GM19468 (cell line): ENCODE results near the gene PMM2.

ENCODE experiments used
- ATAC-seq: cut with Tn5 transposase; IDR thresholded peaks from one replicate; pipeline ENCODE4 v1.9.1; 2021; ENCODE audit warnings: mild to moderate bottlenecking, moderate library complexity, moderate number of reproducible peaks; ENCODE audit not compliant: unreplicated experiment; ENCODE audit errors: extremely low read depth

PMM2 gene

DNA sequence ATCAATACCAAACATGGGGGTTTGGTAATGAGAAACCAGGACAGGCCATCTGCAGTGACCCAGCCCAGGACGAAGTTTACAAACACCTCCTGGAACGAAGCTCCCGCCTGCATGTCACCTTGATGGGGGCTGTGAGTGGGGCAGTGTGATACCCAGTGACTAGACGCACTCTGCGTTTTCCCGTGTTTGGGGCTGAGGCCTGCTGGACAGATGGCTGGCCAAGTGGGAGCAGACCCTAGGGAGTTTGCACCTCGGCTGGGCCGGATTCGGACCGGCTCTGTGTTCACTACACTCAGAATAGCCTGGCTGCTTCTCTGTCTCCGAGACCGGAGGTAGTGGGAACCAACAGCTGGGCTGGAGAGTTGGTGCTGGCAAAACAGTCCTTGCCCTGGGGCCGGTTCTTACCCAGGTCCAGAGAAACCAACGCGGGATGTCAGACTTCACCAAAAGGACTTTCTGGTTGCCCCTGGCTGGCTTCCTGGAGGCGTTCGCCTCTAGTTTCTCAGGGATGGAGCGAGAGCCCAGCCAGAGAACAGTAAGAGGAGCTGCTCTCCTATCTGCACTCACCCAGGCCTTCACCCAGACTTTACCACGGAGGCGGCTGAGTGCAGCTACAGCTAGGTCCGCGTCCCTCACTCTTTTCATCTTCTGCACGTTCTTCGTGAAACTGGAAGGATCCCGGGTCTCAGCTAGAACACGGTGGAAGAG is 50.7 kb downstream of the PMM2 start:
- no peak for ATAC-seq

DNA sequence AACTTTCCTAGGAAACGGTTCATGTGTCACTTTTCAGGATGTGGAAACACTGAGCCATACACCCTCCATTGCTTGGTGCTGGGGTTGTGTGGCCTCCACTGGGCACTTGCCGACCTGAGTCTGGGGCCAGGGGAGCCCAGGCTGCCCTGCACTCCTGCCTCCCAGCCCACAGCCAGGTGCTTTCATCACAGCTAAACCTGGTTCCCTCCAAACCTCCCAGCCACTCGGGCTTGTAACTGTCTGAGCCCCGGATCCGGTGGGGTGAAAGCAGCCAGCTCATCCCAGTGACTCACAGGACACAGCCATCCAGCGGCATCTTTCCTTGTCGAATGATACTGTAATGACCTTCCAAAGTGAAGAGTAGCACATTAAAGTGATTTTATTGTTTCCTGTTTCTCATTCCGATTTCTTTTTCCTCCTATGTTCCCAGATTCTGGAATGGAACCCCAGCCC is 51.3 kb downstream of the PMM2 start:
- no peak for ATAC-seq

DNA sequence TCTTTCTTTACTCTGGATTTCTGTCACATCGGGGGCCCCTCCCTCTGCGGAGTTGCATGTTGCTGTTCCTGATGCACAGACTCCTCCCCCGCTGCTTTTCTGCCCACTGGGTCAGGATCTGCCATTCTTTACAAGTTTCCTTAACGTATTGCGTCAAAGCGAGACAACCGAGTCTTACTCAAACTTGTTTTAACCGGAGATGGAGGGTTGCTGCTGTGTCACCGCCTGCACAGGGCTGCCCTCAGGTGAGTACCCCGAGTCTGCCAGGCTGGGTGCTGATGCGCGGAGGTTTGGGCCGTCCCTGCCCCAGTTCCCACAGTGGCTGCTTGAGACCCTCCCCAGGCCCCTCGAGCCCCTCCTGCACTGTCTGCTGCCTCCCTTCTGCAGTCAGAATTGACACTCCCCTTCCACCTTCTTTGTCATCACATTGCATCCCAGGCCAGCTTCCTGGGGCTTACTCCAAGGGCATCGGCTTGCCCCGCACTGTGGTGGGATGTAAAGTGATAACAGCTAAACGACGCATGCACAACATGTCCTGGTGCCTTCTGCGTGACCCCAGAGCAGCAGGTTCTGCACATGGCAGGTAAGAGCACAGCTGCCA is 51.9 kb downstream of the PMM2 start:
- ATAC-seq, result no peak

DNA sequence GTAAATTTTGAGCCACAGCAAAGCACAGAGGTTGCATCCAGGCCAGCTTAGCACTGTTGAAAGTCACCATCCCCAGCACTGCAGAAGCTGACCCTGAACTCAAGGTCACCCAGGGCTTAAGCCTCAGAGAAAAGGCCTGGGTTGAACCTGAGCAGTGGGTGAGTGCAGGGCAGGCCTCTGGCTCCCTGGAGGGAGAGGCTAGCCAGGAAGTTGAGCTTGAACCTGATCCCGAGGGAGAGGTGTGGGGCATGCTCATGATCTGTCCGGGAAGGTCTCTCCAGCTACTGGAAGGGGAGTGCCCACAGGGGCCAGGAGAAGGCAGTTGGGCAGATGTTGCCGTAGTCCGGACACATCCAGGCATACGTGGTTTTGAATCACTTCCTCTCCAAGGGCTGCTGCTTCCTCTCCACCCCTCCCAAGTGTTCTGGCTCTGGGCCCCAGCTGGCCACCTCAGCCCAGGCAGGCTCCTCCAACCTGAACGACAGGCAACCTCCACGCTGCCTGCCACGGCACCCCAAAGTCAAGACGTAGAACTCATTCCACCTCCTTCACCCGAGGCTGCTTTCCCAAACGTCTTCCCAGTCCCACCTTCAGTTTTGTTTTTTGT is 52.7 kb downstream of the PMM2 start:
- no peak for ATAC-seq

DNA sequence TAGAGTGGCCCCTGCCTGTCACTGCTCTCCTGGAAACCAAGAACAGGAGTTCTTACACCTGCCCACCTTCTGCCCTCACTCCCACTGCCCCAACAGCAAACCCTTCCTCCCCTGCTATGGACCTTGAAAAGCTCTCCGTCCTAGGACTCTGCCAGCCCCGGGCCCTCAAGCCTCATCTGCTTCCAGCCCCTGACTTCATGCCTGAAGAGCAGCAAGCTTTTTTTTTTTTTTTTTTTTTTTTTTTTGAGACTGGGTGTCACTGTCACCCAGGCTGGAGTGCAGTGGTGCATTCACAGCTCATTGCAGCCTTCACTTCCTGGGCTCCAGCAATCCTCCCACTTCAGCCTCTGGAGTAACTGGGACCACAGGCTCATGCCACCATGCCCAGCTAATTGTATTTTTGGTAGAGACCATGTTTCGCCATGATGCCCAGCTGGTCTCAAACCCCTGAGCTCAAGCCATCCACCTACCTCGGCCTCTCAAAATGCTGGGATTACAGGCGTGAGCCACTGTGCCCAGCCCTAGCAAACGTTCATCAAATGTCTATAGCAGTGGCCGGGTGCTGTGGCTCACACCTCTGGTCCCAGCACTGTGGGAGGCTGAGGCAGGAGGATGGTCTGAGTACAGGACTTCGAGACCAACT is 54.2 kb downstream of the PMM2 start:
- no peak for ATAC-seq

DNA sequence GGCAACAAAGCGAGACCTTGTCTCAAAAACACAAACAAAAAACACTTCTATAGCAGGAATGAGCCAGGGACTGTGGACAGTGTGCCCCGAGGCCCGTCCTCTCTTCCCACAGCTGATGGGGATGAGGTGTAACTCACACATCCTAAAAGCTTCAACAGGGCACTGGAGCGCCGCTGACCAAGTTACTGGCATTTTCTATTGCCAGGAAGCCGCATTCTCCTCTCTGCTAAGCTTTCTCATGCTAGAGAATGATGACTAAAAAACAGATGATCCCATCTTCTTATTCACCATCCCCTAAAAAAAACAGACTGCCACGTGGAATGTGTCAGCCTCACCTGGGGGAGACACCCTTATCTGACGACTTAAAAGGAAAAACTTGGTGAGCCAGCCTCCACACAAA is 54.9 kb downstream of the PMM2 start:
- no peak for ATAC-seq

DNA sequence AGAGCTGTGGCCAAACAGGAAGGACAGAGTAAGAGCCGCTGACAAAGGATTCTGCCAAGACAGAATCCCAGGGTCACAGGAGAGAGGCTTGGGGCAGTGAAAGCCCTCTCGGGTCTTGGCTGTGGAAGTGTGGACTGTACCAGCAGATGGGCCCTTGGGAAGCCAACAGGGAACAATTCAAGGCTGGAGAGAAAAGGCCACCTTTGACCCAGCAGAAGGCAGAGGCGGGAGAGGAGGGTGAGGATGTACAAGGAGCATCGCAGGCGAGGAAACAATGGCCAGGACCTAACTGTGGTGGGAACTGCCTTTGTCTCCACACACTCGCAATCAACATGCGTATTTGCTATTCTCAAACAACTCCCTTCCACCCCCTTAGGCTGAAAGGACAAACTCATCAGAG is 55.5 kb downstream of the PMM2 start:
- no peak for ATAC-seq

DNA sequence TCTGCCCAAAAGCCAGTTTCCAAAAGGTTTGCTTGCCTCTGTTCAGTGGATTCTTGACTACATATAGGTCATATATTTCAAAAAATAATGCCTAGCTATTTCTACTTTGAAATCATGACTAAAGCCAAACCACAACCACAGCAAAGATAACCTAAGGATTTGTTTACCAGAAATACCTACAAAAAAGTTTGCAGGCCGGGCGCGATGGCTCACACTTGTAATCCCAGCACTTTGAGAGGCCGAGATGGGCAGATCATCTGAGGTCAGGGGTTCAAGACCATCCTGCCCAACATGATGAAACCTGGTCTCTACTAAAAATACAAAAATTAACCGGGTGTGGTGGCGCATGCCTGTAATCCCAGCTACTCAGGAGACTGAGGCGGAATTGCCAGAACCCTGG is 56.0 kb downstream of the PMM2 start:
- no peak for ATAC-seq

DNA sequence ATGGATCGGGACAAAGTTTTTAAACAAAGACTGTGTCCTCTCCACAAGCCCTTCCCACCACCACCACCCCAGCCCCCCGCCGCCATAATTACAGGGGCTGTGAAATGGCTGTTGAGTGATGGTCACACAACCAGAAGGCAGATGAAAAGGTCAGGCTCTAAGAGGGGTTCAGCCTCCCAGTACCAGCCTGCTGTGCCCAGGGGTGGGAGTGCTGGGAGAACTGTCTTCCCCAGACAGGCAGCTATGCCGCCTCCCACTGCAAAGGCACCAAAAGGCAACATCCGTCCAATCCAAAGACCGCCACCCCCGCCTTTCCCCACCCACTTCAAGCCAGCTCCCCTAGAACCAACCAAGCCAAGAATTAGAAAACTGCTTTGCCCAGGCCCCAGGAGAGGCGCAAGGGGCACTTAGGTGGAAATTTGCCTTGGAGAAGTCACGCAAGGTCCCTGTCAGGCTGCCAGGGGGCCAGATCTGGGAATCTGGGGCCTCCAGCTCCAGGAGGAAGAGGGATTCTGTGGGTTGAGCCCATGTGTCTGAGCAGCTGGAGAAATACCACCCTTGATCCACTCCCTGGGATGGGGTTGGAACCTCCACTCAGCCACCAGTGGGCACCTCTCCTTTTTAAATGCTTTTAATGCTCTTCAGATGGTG is 56.8 kb downstream of the PMM2 start:
- no peak for ATAC-seq

DNA sequence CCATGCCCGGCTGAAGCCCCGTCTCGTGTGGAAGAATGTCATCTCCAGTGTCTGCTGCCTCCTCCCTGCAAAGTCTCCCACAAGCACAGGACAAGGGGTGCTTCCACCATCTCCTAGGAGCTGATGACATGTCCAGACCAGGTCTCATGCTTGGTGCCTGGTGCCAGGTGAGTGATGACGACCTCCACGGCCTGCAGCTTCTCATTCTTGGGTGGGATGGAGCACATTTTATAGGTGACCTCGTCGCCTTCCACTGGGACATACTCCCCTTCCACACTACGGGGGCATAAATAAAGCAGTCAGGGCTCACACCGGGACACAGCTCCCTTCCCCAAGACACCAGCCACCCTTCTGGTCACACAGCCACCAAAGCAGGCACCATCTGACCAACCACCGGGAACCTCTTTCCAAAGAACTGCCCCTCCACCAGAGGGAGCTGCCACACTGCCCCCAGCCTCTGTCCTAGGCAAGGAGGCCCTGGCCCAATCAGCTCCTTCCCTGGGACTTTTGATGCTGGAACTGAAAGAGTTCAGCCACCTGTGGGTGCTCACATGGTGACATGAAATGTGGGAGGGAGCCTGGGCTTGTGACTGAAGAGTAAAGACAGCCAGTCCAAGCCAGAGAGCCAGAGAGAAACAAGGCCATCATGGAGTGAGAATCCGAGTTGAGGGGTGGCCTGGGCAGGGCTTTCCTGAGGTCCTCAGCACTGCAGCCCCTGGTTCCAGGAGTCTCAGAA is 57.6 kb downstream of the PMM2 start:
- no peak for ATAC-seq

DNA sequence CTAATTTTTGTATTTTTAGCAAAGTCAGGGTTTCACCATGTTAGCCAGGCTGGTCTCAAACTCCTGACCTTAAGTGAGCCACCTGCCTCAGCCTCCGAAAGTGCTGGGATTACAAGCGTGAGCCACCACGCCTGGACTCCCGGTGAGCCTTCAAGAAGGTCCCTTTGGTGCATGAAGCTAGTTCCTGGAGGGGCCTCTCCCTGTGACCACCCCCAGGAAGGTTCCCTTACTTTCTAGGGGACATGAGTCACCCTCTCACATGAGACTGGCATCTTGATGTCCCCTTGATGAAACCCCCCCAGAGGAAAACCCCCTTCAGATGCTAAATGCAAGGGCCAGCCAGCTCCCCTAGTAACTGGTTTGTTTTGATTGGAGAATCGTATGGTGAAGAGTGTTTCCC is 58.3 kb downstream of the PMM2 start:
- no peak for ATAC-seq

DNA sequence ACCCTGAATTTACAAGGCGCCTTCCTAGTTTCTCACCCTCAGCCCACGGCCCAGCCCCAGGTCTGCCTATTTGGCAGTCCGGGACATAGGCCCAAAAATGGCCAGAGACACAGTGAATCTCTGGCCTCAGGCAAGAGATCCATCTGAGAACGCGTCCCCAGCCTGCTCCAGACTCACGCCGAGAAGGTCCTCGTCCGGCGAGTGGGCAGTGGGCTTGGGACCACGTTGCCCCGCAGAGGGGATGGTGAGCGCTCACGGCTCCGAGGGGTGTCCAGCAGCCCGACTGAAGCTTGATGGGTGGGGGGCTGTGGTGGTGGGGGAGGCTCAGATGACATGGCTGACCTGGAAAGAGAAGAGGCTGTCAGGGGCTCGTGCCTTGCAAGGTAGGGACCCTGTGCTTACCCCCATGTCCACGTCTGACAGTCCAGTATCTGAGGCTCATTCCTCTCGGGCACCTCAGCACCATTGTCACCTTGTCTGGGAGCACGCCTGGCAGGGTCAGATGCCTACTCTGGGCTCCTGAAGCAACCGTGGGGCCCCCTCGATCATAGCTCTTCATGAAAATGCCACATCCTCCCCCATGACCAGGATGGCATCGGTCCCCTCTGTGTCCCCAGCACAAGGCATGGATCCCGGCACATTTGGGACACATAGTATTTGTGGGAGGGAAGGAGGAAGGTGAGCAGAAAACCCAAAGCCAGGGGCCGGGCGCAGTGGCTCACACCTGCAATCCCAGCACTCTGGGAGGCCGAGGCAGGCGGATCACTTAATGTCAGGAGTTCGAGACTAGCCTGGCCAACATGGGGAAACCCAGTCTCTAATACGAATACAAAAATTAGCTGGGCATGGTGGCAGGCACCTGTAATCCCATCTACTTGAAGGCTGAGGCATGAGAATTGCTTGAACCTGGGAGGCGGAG is 61.6 kb downstream of the PMM2 start:
- no peak for ATAC-seq

DNA sequence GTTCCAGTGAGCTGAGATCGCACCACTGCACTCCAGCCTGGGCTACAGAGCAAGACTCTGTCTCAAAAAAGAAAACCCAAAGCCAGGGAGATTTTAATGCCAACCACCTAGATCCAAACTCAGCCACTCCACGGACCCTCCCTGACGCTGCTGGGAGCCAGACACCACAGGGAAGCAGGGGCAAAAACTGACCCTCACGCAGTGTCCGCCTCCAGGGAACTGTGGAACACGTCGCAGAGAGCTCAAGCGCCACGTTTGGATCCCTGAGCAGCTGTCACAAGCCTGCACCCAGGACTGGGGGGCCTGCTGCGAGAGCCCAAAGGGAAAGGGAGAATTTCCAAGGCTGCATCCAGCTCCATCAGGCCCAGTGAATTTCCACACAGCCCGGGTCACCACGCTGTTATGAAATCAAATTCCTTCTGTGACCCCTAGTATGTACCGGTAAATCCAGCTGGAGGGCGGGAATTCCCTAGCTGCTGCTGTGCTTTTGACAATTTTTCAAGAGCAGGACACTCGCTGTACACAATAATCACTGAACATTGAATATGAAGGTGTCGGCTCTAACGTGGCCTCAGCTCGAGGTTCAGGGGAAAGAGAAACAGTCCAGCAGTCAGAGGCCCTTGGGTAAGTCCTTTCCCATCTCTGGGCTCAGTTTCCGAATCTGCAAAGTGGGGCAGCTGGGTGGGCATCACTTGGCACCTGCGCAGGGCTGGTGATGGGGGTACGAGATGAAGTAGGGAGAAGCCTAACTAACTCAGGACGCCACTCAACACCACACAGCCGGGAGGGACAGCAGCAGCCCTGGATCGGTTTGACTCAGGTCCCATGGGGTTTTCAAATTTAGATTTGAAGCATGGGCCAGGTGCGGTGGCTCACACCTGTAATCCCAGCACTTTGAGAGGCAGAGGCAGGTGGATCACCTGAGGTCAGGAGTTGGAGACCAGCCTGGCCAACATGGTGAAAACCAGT is 62.6 kb downstream of the PMM2 start:
- ATAC-seq, result no peak

DNA sequence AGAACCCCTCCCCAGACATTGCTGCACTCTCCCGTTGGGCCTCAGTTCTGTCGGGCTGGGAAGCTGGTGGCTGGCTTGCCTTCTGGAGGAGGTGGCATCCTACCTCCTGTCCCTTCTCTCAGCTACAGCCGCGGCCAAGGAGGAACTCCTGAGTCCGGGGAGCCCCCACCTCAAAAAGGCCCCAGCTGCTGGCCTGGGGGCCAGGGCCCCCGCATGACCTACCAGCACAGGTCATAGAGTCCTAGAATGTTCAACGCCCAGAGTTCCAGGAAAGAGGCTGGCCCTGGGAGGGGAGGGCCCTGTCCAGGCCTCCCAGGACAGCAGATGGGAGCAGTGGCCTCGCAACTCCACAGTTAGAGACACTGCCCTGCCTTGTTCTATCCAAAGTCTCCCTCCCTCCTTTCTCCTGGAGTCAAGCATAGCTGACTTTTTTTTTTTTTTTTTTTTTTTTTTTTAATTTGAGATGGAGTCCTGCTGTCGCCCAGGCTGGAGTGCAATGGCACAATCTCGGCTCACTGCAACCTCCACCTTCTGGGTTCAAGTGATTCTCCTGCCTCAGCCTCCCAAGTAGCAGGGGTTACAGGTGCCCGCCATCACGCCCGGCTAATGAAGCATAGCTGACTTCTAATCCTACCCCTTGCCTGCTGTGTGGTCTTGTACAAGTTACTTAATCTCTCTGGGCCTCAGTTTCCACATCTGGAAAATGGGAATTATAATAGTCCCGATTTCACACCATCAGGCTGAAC is 64.1 kb downstream of the PMM2 start:
- no peak for ATAC-seq

DNA sequence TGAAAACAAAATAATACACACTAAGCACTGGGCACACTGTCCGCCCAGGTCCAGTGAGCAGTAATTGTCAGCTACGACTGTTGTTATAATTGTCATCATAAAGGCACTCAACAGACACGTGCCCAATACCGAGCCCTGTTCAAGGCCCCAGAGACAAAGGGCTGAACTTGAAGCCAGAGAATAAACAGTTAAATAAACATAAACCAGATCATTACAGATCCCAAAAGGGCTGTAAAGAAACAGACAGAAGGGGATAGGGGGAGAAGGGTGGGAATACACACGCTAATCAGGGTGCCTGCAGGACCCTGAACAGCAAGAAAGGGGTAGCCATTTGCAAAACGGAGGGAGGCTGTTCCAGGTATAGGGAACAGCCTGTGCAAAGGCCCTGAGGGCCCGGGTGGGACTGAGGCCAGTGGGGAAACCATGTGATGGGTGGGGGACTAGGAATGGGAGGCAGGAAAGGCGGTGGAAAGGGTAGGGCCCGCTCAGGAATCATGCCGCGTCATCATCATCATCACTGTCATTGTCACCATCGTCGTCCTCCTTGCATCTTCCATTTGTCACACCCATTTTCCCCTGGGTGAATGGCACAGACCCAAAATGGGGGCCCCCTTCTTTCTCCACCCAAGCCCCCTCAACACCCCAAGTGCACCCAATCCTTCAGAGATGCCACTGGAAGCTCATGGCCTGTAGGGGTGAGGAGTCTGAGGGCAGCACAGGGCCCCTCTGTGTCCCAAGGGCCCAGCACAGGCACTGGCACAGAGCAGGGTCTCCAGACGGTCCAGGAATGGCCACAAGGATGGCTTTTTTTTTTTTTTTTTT is 64.9 kb downstream of the PMM2 start:
- ATAC-seq, result no peak

DNA sequence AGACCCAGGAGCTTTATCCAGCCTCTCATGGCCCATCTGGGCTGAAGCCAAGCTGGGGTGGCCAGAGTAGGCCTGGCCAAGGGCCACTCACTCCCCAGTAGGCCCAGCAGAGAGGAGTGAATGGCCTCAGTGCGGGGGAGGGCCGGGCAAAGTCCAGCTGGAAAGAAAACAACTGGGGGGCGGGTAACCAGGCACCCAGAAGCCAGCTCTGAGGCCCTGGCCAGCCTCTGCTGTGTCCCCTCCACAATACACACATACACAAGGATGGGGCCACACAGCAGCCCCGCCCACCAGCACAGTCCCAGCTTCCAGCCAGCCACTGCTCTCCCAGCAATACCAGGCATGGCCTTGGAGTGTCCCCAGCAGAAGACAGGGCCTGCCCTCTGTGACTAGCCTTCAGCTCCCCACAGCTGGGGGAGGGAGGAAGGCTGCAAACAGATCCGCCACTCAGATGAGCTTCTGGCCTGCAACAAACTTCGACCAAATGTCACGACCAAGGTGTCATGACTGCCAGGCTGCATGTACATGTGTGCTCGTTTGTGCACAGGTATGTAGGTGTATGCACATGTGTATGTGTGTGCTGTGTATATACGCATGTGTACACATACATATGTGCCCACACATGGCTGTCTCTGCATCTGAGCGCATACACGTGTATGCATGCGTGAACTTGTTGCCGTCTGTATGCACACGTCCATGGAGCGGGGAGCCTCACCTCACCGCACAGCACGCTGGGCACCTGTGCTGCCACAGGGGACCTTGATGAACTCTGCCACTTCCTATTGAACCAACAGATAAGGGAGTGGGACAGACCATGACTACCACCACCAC is 66.2 kb downstream of the PMM2 start:
- no peak for ATAC-seq
